GM21423 (cell line): ENCODE data around the gene PRKCB.
"Not testable (repeated sequence)": the region's sequence is repeated elsewhere in the genome, so short reads cannot be mapped to it uniquely, and the experiment has no call there.

Experiments used
- ATAC-seq: cut with Tn5 transposase; IDR thresholded peaks from one replicate; pipeline ENCODE4 v1.9.1; 2021; ENCODE audit warnings: mild to moderate bottlenecking, moderate library complexity; ENCODE audit not compliant: unreplicated experiment

Gene PRKCB

GRCh38 chr16:24073321-24073720, 237.5 kb downstream of the PRKCB start:
- ATAC-seq = no peak

DNA sequence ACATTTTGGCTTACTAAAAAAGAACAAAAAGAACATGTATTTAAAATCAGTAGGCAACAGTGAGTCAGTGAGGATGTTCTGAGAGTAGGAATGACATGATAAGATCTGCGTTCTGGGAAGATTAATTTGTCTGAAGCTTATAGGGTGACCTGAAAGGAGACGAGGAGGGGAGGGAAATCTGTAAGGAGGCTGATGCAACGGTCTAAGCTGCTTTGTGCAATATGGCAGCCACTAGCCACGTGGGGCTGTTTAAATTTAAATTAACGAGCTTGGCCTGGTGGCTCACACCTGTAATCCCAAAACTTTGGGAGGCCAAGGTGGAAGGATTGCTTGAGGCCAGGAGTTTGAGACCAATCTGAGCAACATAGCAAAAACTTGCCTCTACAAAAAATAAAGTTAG, 238.8 kb downstream of the PRKCB start:
- no peak for ATAC-seq

DNA sequence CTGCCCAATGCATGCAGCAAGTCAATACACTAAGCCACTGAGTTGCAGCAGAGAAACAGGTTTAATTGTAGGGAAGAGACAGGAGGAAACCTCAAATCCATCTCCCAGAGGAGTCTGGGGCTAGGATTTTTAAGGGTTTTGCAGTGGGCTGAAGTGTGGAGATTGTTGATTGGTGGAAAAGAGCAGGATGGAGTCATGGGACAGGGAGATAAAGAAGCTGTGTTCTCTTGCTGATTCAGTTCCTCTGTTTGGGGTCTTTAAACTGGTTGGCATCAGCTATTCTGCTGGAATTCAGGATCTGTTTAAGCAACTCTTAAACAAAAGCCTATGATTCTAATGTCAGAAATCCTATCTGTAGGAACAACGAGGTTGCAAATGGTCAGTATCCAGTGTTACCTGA, 239.5 kb downstream of the PRKCB start:
- ATAC-seq = no peak

GRCh38 chr16:24075931-24076716, 240.3 kb downstream of the PRKCB start:
- no peak for ATAC-seq

- ATAC-seq = no peak
These were observed 241.5 kb downstream of the PRKCB start for GRCh38 chr16:24077292-24077691.

GRCh38 chr16:24077966-24078365, 242.2 kb downstream of the PRKCB start:
- no peak for ATAC-seq

- ATAC-seq = no peak
These were observed 249.9 kb downstream of the PRKCB start for GRCh38 chr16:24085666-24086065.

DNA sequence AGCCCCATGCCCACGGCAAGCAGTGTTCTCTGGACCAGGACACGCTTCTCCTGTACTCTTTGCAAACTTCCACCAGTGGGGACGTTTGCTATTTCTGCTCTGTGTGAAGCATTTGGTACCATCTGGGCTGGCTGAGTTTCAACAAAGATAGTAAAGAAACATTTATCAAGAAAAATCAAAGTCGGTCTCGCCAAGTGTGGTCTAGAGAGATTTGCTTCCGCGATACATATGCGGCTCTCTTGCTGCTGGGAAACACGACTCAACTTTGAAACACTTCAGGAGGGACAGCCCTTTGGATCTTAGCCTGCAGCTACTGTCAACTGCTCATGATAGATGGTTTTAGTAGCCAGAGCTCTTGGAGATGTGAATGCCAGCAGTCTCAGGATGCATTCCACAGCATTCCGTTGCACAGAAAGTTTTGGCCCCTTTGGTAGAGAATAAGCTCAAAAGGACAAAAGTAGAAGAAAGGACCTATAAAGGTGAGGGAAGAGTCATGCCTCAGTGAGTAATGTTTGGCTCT, 252.2 kb downstream of the PRKCB start:
- ATAC-seq = no peak

- ATAC-seq = no peak
These were observed 253.0 kb downstream of the PRKCB start for GRCh38 chr16:24088767-24089166.

GRCh38 chr16:24091125-24091524, 255.3 kb downstream of the PRKCB start:
- no peak for ATAC-seq

DNA sequence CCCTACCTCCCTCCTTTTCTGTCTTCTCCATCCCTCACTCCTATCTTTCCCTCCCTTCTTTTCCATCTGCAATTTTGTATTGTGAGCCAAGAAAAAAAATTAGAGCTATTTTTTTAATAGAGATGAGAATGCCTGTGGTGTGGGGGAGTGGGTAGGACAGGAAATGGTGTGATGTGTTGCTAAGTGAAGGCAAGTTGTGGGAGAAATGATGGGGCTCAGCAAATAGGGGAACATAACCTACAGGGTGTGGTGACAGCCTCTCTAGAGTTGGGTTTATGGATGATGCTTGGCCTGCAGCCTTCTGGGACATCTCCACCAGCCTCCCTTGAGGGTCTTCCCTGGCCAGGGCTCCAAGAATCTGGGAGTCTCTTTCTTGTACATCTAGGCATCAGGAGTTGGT, 257.3 kb downstream of the PRKCB start:
- ATAC-seq = no peak

- no peak for ATAC-seq
These were observed 258.9 kb downstream of the PRKCB start for GRCh38 chr16:24094660-24095059.

- ATAC-seq = no peak
These were observed 263.1 kb downstream of the PRKCB start for GRCh38 chr16:24098896-24099295.

GRCh38 chr16:24101431-24101830, 265.6 kb downstream of the PRKCB start:
- no peak for ATAC-seq

GRCh38 chr16:24102209-24102660, 266.5 kb downstream of the PRKCB start:
- ATAC-seq = no peak

GRCh38 chr16:24105471-24105870, 269.7 kb downstream of the PRKCB start:
- not testable (repeated sequence) for ATAC-seq

GRCh38 chr16:24108090-24108489, 272.3 kb downstream of the PRKCB start:
- not testable (repeated sequence) for ATAC-seq

- ATAC-seq = no peak
These were observed 276.0 kb downstream of the PRKCB start for GRCh38 chr16:24111724-24112302.

DNA sequence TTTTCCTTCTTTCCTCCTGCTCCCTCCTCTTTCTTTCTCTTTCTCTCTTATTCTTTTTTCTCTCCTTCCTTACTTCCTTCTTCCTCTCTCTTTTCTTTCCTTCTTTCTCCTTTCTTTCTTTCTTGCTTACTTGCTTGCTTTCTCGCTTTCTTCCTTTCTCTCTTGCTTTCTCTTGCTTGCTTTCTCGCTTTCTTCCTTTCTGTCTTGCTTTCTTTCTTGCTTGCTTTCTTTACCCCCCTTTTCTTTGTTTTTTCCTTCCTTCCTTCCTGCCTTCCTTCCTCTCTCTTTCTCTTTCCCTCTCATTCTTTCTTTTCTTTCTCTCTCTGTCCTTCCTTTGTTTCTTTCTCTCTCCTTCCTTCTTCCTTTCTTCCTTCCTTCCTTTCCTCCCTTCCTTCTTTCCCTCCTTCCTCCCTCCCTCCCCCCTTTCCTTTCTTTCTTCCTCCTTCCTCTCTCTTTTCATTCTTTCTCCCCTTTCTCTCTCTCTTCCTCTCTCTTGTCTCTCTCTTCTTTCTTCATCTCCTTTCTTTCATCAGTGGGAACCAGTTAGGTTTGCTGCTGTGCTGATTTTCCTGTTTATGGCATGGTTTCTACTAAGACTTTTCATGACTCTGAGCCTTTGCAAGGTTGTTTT, 277.4 kb downstream of the PRKCB start:
- no peak for ATAC-seq

DNA sequence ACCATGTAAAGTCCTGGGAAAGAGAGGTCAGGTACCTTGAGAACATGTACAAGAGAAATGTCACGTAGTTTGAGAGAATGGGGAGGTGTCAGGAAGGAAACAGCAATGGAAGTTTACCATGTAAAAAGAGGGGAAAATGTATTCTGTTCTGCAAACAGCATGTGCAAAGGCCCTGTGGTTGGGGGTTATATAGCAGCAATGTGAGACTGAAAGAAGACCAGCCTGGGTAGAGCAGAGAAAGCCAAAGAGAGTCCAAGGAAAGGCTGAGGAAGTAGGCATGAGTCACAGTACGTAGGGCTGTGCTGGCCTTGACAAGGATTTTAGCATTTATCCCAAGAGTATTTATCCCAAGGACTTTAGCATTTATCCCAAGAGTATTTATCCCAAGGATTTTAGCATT, 279.1 kb downstream of the PRKCB start:
- no peak for ATAC-seq

- no peak for ATAC-seq
These were observed 280.4 kb downstream of the PRKCB start for GRCh38 chr16:24116046-24116776.
